ENCODE results near the gene TTR. TPM values are rescaled to one million over a fixed set of nuclear protein-coding genes. Genes with fewer than 3 reads are reported as not detected.

The TTR gene
- total RNA-seq, 4 donors from 2014 or later: not detected

DNA sequence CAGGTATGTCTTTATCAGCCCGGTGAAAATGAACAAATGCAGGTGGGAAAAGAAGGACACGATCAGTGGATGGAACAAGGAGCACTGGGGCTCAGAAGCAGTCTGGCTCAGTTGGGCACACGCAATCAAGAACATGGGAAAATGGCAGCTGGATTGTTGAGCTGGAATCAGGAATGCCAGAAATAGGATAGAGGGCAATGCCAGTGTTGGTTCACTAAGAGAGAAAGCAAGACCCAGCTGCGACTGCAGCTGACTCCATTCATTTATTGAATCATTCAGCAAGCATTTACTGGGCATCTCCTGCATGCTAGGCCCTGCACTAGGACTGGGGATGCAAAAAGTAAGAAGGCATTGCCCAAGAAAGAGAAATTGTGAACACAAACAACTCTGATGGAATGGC is 13.6 kb upstream of the TTR start:
- TF ChIP-seq, protein P1, sequence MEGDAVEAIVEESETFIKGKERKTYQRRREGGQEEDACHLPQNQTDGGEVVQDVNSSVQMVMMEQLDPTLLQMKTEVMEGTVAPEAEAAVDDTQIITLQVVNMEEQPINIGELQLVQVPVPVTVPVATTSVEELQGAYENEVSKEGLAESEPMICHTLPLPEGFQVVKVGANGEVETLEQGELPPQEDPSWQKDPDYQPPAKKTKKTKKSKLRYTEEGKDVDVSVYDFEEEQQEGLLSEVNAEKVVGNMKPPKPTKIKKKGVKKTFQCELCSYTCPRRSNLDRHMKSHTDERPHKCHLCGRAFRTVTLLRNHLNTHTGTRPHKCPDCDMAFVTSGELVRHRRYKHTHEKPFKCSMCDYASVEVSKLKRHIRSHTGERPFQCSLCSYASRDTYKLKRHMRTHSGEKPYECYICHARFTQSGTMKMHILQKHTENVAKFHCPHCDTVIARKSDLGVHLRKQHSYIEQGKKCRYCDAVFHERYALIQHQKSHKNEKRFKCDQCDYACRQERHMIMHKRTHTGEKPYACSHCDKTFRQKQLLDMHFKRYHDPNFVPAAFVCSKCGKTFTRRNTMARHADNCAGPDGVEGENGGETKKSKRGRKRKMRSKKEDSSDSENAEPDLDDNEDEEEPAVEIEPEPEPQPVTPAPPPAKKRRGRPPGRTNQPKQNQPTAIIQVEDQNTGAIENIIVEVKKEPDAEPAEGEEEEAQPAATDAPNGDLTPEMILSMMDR (IDR thresholded peaks at IDR 0.05; ENCODE audit: low read depth): no peak

DNA sequence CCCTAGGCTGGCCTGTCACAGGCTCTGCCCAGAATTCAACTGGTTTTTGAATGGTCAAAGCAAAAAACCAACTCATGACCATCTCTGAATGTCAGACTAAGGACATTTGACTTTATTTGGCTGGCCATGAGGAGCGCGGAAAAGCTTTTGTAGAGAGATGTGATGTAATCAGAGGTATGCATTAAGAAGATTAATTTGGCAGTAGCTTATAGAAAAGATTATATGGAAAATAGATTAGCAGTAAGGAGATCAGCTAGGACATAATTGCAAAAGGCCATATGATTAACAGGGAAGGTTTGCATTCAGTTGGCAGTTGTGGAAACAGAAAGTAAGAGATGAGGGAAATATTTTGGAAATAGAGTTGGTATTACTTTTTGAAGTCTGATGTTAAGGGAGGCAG is 12.3 kb upstream of the TTR start:
- TF ChIP-seq, protein P1 (IDR thresholded peaks at IDR 0.05; ENCODE audit: low read depth): no peak

DNA sequence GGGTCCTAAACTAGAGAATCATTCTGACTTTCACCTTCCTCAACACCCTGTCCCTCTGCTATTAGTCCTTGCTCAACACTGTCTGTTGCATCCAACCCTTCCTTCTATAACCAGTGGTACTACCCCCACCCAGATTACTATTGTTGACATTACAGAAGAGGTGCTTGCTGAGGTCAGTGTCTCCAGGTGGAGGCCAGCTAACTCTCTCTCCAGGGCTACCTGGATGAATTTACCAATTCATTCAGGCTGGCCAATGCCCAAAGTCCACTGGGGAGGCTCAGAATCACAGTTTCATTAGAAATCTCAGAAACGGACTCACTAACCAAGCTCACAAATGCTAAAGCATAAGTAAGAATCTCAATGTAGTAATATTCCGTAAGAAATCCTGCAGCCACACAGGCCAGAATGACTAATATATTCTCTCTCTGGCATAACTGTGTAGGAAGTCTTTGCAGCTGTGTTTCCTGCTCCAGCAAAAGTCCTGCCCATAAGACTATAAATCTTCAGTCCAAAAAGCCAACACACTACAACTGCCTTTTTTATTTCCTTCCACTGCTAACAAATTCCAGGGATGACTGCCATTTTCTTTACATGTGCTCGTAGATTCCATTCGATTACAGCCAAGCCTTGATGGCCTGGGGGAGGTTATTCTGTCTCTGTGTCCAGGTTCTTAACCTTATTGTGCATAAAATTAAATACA is 10.0 kb upstream of the TTR start:
- TF ChIP-seq, protein P1 (IDR thresholded peaks at IDR 0.05; ENCODE audit: low read depth): no peak

DNA sequence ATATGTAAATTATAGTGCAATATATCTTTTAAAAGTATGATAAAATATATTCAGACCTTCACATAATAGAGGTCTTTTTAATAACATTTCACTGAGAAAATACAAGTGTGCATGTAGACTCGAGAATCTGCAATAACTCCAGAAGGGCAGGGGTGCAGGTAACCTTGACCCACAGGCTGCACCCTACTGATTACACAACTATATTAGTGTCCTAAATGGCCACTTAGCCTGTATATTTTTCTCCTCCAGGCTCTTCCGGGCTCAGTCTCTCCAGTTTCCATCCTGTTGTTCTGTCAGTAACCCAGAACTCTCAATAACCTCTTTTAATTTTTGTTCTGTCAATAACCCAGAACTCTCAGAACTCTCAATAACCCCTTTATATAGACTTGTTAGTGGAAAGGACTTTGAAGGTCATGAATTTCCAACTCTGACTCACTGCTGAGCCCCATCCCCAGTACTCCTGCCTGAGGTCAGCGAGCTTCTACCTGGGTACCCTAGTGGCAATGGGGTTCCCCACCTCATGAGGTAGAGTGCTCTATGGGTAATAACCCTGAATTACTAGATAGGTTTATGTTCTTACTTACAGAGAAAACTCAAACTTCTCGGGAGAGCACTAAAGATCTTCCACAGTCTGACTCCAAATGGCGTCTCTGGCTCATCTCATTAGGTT is 8.4 kb upstream of the TTR start:
- TF ChIP-seq, protein P1 (IDR thresholded peaks at IDR 0.05; ENCODE audit: low read depth): no peak

DNA sequence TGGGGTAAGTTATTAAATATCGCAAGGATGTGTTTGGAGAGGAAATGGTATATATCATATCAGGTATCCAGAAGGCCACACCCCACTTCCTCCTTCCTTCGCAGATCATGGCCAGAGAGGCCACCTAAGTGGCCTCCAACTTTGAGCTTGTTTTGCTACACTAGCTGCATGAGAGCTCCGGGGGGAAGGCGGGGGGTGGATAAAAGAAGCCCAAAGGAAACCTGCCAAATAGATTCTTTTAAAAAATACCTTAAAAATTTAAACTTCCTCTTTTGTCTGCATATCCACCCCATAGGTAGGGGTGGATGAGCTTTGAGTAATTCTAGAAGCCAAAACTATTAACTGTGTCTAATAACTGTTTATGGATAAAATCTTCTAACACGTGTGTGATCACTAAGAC is 5.7 kb upstream of the TTR start:
- TF ChIP-seq, protein P1 (IDR thresholded peaks at IDR 0.05; ENCODE audit: low read depth): no peak

DNA sequence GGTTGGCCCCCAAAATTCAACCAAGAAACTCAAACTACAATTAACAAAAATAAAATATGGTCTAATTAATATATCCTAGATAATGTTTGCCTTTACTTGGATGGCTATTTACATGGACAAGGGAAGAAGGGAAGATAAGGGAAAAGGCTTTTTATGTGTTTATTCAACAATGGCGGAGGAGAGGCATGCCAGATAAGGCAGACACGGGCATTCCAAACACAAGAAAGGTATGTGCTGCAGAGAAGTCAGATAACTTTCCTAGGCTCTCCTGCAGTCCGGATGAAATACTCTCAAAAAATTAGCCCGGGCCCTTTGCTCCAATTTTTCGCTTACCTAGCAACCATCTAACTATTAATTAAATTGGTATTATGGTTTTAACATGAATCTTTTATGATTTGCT is 5.1 kb upstream of the TTR start:
- TF ChIP-seq, protein P1 (IDR thresholded peaks at IDR 0.05; ENCODE audit: low read depth): no peak

DNA sequence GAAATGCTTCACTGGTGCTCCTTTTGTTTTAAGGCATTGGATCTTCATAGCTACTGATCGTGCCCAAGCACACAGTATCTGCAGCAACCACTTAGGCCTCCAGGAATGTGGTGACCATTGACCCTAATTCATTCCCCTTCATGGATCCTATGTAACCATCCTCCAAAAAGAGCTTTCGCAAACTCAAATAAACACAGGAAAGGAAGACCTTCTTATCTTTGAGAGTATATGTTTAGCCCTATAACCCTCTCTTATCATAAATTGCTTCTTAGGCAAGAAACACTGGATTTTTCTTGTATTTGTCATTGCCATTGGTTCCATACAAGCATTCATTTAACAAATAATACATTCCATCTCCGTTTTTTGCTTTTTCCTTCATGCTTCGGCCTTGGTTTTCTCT is 4.1 kb upstream of the TTR start:
- TF ChIP-seq, protein P1 (IDR thresholded peaks at IDR 0.05; ENCODE audit: low read depth): no peak

Data from subcutaneous adipose tissue (tissue), 4 donors.